Measurements from ENCODE around the gene COL28A1. TPM values are rescaled to one million over a fixed set of nuclear protein-coding genes. Genes with fewer than 3 reads are reported as not detected.

The COL28A1 gene
- total RNA-seq (0.35 TPM), polyA plus RNA-seq (not detected)

DNA sequence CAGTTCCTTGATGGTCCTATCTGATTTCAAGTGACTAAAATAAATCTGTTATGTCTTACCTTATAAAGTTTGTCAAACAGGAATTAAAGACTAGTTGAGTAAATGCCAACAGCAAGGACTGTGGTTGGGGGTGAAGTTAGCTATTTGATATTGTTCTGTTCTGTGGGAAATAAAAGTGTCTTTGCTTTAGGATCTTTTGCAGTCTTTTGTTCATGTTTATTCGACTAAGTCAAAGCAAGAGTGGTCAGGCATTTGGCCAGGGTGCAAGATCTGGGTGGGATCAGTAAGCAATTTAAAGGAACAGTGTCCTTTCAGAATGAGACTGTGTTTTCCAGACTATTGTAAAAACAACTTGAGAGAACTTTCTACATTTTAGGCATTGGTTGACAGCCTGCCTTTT, at the start of gene COL28A1:
Gene COL28A1 (minus strand): TSS at position 183 of the 400 bp plus-strand sequence. CDS start 2,998 bp downstream, outside the sequence.
- Mint-ChIP-seq H3K36me3 (no peaks in the 10 kb centered on the region), H3K27ac (no peak within 1 kb of the TSS), H3K9me3 (no peaks in the 10 kb centered on the region), H3K27me3 (peaks cover 53% of the 10 kb centered on the region), H3K4me3 (no peak within 1 kb of the TSS), H3K4me1 (no peaks in the 10 kb centered on the region)
- peaks cover 13% of the 10 kb centered on the region for H3K27me3 ChIP-seq (ENCODE audit: control insufficient read depth, insufficient read depth, low read length)
- H3K4me1 ChIP-seq (ENCODE audit: control insufficient read depth, insufficient read depth, low read length, poor library complexity, severe bottlenecking), result no peaks in the 10 kb centered on the region
- no peak for DNase-seq
- H3K9me3 ChIP-seq (ENCODE audit: control insufficient read depth in 2 of 2, low read length in 2 of 2), result no peaks in the 10 kb centered on the region
- no peak within 1 kb of the TSS for H3K4me3 ChIP-seq (ENCODE audit: low read depth, low read length)
- ATAC-seq (ENCODE audit: low read depth in 2 of 2), result no peak
- no peaks in the 10 kb centered on the region for H3K36me3 ChIP-seq (ENCODE audit: control insufficient read depth, insufficient read depth, low read length)
- H3K27ac ChIP-seq (ENCODE audit: insufficient read depth, low read length, poor library complexity, severe bottlenecking), result no peak within 1 kb of the TSS

DNA sequence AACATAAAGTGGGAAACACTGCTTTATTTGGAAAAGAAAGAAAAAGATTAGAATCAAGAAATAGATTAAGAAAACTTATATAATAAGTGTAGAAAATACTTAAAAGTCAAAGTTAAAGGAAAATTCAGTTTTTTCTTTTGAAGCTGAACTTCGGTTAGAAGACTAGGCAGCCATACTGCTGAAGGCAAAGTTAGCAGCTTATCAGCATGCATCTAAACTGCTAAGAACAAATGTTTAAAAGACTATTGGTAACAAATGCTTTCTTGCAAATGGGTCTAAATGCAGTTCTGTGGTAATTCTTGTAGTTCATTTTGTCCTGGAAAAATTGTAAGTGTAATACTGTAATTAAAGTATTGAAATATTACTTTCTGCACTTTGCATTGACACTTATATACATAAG, 49.0 kb upstream of the COL28A1 start:
- ATAC-seq (ENCODE audit: low read depth in 2 of 2) (no peak), DNase-seq (no peak)
- no peak overlapping the region for H3K27ac Mint-ChIP-seq
- peaks cover 4 to 13% (median 9%) of the 10 kb centered on the region in 4 donors for H3K4me1 Mint-ChIP-seq
- H3K9me3 ChIP-seq (ENCODE audit: control insufficient read depth in 2 of 2, low read length in 2 of 2), result no peaks in the 10 kb centered on the region
- peaks cover 16% of the 10 kb centered on the region for H3K36me3 ChIP-seq (ENCODE audit: control insufficient read depth, insufficient read depth, low read length)
- H3K4me1 ChIP-seq (ENCODE audit: control insufficient read depth, insufficient read depth, low read length, poor library complexity, severe bottlenecking), result no peaks in the 10 kb centered on the region
- no peaks in the 10 kb centered on the region for H3K27me3 ChIP-seq (ENCODE audit: control insufficient read depth, insufficient read depth, low read length)
- no peaks in the 10 kb centered on the region for H3K27me3 Mint-ChIP-seq
- peaks cover 9% of the 10 kb centered on the region for H3K36me3 Mint-ChIP-seq
- no peak overlapping the region for H3K4me3 ChIP-seq (ENCODE audit: low read depth, low read length)
- H3K27ac ChIP-seq (ENCODE audit: insufficient read depth, low read length, poor library complexity, severe bottlenecking), result no peak overlapping the region
- no peak overlapping the region for H3K4me3 Mint-ChIP-seq
- H3K9me3 Mint-ChIP-seq, result no peaks in the 10 kb centered on the region

DNA sequence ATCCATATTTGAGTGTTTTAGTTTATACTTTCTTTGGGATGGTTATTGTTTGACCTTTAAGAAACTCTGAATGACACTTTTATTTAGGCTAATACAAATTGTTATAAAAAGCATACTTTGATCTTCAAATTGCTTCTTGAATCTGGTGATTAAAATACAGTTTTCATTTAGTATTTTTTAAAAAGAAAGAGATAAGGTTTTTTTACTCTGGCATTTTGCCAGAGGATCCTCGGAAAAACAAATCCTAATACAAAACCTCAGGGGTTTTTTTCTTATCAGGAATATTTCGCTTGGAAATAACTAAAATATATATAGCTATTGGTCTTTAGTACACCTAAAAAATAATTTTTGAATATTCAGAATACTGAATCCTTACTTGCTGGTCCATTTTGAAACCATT, 48.1 kb upstream of the COL28A1 start:
- H3K27ac Mint-ChIP-seq, result no peak overlapping the region
- no peaks in the 10 kb centered on the region for H3K27me3 Mint-ChIP-seq
- peaks cover 12% of the 10 kb centered on the region for H3K36me3 Mint-ChIP-seq
- Histone ChIP-seq H3K4me1 (ENCODE audit: control insufficient read depth, insufficient read depth, low read length, poor library complexity, severe bottlenecking) (no peaks in the 10 kb centered on the region), H3K36me3 (ENCODE audit: control insufficient read depth, insufficient read depth, low read length) (peaks cover 16% of the 10 kb centered on the region), H3K4me3 (ENCODE audit: low read depth, low read length) (no peak overlapping the region), H3K9me3 (ENCODE audit: control insufficient read depth in 2 of 2, low read length in 2 of 2) (no peaks in the 10 kb centered on the region), H3K27ac (ENCODE audit: insufficient read depth, low read length, poor library complexity, severe bottlenecking) (no peak overlapping the region), H3K27me3 (ENCODE audit: control insufficient read depth, insufficient read depth, low read length) (no peaks in the 10 kb centered on the region)
- ATAC-seq (ENCODE audit: low read depth in 2 of 2), result no peak
- DNase-seq, result no peak
- no peaks in the 10 kb centered on the region for H3K9me3 Mint-ChIP-seq
- peaks cover 4 to 21% (median 6%) of the 10 kb centered on the region in 4 donors for H3K4me1 Mint-ChIP-seq
- H3K4me3 Mint-ChIP-seq, result no peak overlapping the region

DNA sequence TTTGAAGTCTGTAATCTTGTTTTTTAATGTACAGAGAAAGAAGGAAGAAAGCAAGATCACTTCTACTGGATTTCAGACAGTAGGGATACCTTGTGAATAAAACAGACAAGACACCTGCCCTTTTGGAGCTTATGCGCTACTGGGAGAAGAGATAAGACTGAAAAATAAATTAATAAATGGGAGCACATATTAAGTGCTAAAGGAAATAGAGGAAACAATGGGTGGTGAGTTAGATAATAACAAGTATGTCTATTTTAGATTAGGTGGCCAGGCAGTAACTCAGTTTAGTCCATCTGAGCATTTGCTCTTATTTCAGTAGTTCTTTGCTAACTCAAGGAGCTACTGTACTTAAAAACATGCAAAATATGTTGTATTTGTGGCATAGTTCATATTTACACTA, 46.9 kb upstream of the COL28A1 start:
- no peaks in the 10 kb centered on the region for H3K27me3 Mint-ChIP-seq
- peaks cover 16% of the 10 kb centered on the region for H3K36me3 ChIP-seq (ENCODE audit: control insufficient read depth, insufficient read depth, low read length)
- no peaks in the 10 kb centered on the region for H3K9me3 Mint-ChIP-seq
- H3K4me1 ChIP-seq (ENCODE audit: control insufficient read depth, insufficient read depth, low read length, poor library complexity, severe bottlenecking), result no peaks in the 10 kb centered on the region
- DNase-seq (no peak), ATAC-seq (ENCODE audit: low read depth in 2 of 2) (no peak)
- no peaks in the 10 kb centered on the region for H3K27me3 ChIP-seq (ENCODE audit: control insufficient read depth, insufficient read depth, low read length)
- no peak overlapping the region for H3K4me3 ChIP-seq (ENCODE audit: low read depth, low read length)
- peaks cover 3 to 21% (median 5%) of the 10 kb centered on the region in 4 donors for H3K4me1 Mint-ChIP-seq
- H3K9me3 ChIP-seq (ENCODE audit: control insufficient read depth in 2 of 2, low read length in 2 of 2), result no peaks in the 10 kb centered on the region
- H3K36me3 Mint-ChIP-seq, result peaks cover 12% of the 10 kb centered on the region
- no peak overlapping the region for H3K27ac Mint-ChIP-seq
- no peak overlapping the region for H3K4me3 Mint-ChIP-seq
- H3K27ac ChIP-seq (ENCODE audit: insufficient read depth, low read length, poor library complexity, severe bottlenecking), result no peak overlapping the region

DNA sequence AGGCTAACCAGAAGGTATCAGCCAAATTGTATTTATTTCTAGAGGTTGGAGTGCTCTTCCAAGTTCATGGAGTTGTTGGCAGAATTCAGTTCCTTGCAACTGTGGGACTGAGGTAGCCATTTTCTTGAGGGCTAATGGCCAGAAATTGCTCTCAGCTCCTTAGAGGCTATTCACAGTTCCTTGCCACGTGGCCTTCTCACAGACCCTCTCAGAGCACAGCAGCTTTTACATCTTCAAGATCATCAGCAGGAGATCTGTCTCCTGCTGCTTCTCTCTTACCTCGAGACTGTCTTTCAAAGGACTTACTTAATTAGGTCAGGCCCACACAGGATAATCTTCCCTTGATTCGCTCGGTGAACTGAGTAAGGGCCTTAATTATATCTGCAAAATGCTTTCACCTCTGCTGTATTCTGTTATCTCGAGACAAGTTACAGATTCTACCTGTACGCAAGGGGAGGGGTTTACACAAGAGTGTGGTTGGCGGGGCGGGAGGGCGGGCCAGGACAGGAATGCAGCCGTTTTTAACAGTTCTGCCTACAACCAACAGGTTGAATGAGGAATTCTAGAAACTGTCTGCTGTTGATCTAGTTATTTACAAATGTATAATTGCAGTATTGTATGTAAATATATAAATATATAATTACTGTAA, 46.0 kb upstream of the COL28A1 start:
- H3K36me3 Mint-ChIP-seq, result peaks cover 12% of the 10 kb centered on the region
- ATAC-seq (ENCODE audit: low read depth in 2 of 2) (no peak), DNase-seq (no peak)
- no peaks in the 10 kb centered on the region for H3K27me3 ChIP-seq (ENCODE audit: control insufficient read depth, insufficient read depth, low read length)
- peaks cover 16% of the 10 kb centered on the region for H3K36me3 ChIP-seq (ENCODE audit: control insufficient read depth, insufficient read depth, low read length)
- H3K9me3 Mint-ChIP-seq, result no peaks in the 10 kb centered on the region
- H3K9me3 ChIP-seq (ENCODE audit: control insufficient read depth in 2 of 2, low read length in 2 of 2), result no peaks in the 10 kb centered on the region
- H3K4me3 ChIP-seq (ENCODE audit: low read depth, low read length), result no peak overlapping the region
- H3K27ac ChIP-seq (ENCODE audit: insufficient read depth, low read length, poor library complexity, severe bottlenecking), result no peak overlapping the region
- no peak overlapping the region for H3K27ac Mint-ChIP-seq
- H3K4me1 ChIP-seq (ENCODE audit: control insufficient read depth, insufficient read depth, low read length, poor library complexity, severe bottlenecking), result no peaks in the 10 kb centered on the region
- peaks cover 3 to 21% (median 5%) of the 10 kb centered on the region in 4 donors for H3K4me1 Mint-ChIP-seq
- no peaks in the 10 kb centered on the region for H3K27me3 Mint-ChIP-seq
- no peak overlapping the region for H3K4me3 Mint-ChIP-seq

- ATAC-seq (ENCODE audit: low read depth in 2 of 2), result no peak
- Histone ChIP-seq H3K27ac (ENCODE audit: insufficient read depth, low read length, poor library complexity, severe bottlenecking) (no peak overlapping the region), H3K36me3 (ENCODE audit: control insufficient read depth, insufficient read depth, low read length) (peaks cover 14% of the 10 kb centered on the region), H3K4me1 (ENCODE audit: control insufficient read depth, insufficient read depth, low read length, poor library complexity, severe bottlenecking) (no peaks in the 10 kb centered on the region), H3K27me3 (ENCODE audit: control insufficient read depth, insufficient read depth, low read length) (no peaks in the 10 kb centered on the region), H3K4me3 (ENCODE audit: low read depth, low read length) (no peak overlapping the region), H3K9me3 (ENCODE audit: control insufficient read depth in 2 of 2, low read length in 2 of 2) (no peaks in the 10 kb centered on the region)
- Mint-ChIP-seq H3K4me1 (peaks cover 0 to 9% (median 4%) of the 10 kb centered on the region in 4 donors), H3K9me3 (no peaks in the 10 kb centered on the region), H3K27me3 (no peaks in the 10 kb centered on the region), H3K36me3 (peaks cover 8% of the 10 kb centered on the region), H3K27ac (no peak overlapping the region), H3K4me3 (no peak overlapping the region)
- no peak for DNase-seq
Observed at GRCh38 chr7:7579638-7580037, 44.0 kb upstream of the COL28A1 start.

DNA sequence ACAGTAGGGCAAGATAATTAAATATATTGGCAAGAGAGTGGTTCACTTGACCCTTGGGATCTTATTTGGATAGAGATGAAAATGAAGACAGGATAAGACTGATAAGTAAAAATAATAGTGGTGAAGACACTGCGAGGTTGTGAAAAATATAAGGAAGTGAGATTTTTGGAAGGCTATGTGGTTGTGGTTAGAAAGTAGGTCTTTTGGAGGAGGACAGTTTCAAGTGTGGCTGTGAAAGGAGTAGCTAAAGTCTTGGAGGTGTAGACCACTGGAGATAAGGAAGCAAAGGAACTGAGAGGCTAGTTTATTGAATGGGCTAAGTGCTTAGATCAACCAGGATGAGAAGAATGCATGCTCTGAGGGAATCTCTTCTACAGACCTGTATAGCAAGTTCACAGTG, 42.2 kb upstream of the COL28A1 start:
- H3K36me3 ChIP-seq (ENCODE audit: control insufficient read depth, insufficient read depth, low read length), result peaks cover 10% of the 10 kb centered on the region
- DNase-seq (no peak), ATAC-seq (ENCODE audit: low read depth in 2 of 2) (no peak)
- H3K4me3 ChIP-seq (ENCODE audit: low read depth, low read length), result no peak overlapping the region
- no peaks in the 10 kb centered on the region for H3K4me1 ChIP-seq (ENCODE audit: control insufficient read depth, insufficient read depth, low read length, poor library complexity, severe bottlenecking)
- H3K9me3 ChIP-seq (ENCODE audit: control insufficient read depth in 2 of 2, low read length in 2 of 2), result no peaks in the 10 kb centered on the region
- no peak overlapping the region for H3K27ac ChIP-seq (ENCODE audit: insufficient read depth, low read length, poor library complexity, severe bottlenecking)
- no peaks in the 10 kb centered on the region for H3K9me3 Mint-ChIP-seq
- no peak overlapping the region for H3K4me3 Mint-ChIP-seq
- no peaks in the 10 kb centered on the region for H3K27me3 ChIP-seq (ENCODE audit: control insufficient read depth, insufficient read depth, low read length)
- peaks cover 23% of the 10 kb centered on the region for H3K36me3 Mint-ChIP-seq
- peaks cover 8 to 15% (median 12%) of the 10 kb centered on the region in 4 donors for H3K4me1 Mint-ChIP-seq
- H3K27me3 Mint-ChIP-seq, result no peaks in the 10 kb centered on the region
- H3K27ac Mint-ChIP-seq, result no peak overlapping the region

DNA sequence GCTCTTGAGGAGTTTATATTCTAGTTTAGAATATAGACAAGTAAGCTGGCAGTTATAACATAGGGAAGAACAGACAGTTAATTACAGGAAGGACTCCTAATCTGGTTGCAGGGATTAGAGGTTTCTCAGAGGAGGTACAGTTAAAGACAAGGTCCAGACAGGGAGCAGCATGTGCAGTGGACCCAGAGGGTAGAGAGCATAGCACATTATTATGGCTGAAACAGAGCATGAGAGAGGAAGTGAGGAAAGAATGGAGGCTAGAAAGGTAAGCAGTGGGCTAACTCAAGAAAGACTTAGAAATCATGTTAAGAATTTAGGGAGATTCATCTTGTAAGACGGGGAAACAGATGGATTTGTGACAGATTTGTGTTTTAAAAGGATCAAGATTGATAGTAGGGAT, 40.7 kb upstream of the COL28A1 start:
- no peak for DNase-seq
- Histone ChIP-seq H3K27ac (ENCODE audit: insufficient read depth, low read length, poor library complexity, severe bottlenecking) (no peak overlapping the region), H3K9me3 (ENCODE audit: control insufficient read depth in 2 of 2, low read length in 2 of 2) (no peaks in the 10 kb centered on the region), H3K36me3 (ENCODE audit: control insufficient read depth, insufficient read depth, low read length) (peaks cover 7% of the 10 kb centered on the region), H3K4me1 (ENCODE audit: control insufficient read depth, insufficient read depth, low read length, poor library complexity, severe bottlenecking) (no peaks in the 10 kb centered on the region), H3K4me3 (ENCODE audit: low read depth, low read length) (no peak overlapping the region), H3K27me3 (ENCODE audit: control insufficient read depth, insufficient read depth, low read length) (no peaks in the 10 kb centered on the region)
- Mint-ChIP-seq H3K36me3 (peaks cover 24% of the 10 kb centered on the region), H3K9me3 (no peaks in the 10 kb centered on the region), H3K27me3 (no peaks in the 10 kb centered on the region), H3K27ac (no peak overlapping the region), H3K4me1 (peaks cover 9 to 20% (median 14%) of the 10 kb centered on the region in 4 donors), H3K4me3 (no peak overlapping the region)
- no peak for ATAC-seq (ENCODE audit: low read depth in 2 of 2)
